PC-9 (cell line): ENCODE measurements around the gene DNAAF3. TPM values are rescaled to one million over a fixed set of nuclear protein-coding genes. Genes with fewer than 3 reads are reported as not detected.

Source experiments
- BruUV-seq: library from RNA; stranded (reverse); fragments of 400-500 nt; replicated peaks from 2 replicates; lab custom pipeline; 2021; lab: Mats Ljungman, UMichigan
- CTCF ChIA-PET: fragments of 300-600 bp; sonication (Branson Sonifier 250); formaldehyde crosslinking; loops from one replicate; lab custom pipeline; 2022; ENCODE audit warnings: antibody characterized with exemption; lab: Charles Lee
- POLR2A ChIA-PET: fragments of 300-600 bp; sonication (Branson Sonifier 250); formaldehyde crosslinking; loops from one replicate; lab custom pipeline; 2022; ENCODE audit warnings: antibody characterized with exemption; ENCODE audit not compliant: unreplicated experiment; lab: Charles Lee
- DNase-seq, 2 experiments: peaks; one replicate each; pipeline versions ENCODE4 v3.0.0 to v3.0.0-alpha.2; 2015 to 2022; ENCODE audit warnings: mixed read lengths in 1 of 2
- H2AFZ ChIP-seq: fragments of 200-600 bp; sonication (generic); 2 replicates; pipeline ENCODE4 v1.8.1; 2017; ENCODE audit warnings: antibody characterized with exemption
- H3F3A ChIP-seq: fragments of 200-600 bp; sonication (generic); 2 replicates; pipeline ENCODE4 v1.8.1; 2017; ENCODE audit warnings: antibody characterized with exemption, mild to moderate bottlenecking, low read depth; ENCODE audit not compliant: insufficient read depth
- H3K27ac ChIP-seq: fragments of 200-600 bp; sonication (generic); 2 replicates; pipeline ENCODE4 v1.6.1; 2016; ENCODE audit warnings: mixed run types
- H3K27me3 ChIP-seq: fragments of 200-600 bp; sonication (generic); 2 replicates; pipeline ENCODE4 v1.6.1; 2016; ENCODE audit warnings: low read depth, mixed run types; ENCODE audit not compliant: insufficient read depth
- H3K36me3 ChIP-seq: fragments of 200-600 bp; sonication (generic); 2 replicates; pipeline ENCODE4 v1.6.1; 2016; ENCODE audit warnings: low read depth, mixed run types
- H3K4me1 ChIP-seq: fragments of 200-600 bp; sonication (generic); replicated peaks from 2 replicates; pipeline ENCODE4 v1.6.1; 2016; ENCODE audit warnings: mixed run types; ENCODE audit not compliant: insufficient read depth
- H3K4me2 ChIP-seq: fragments of 200-600 bp; sonication (generic); 2 replicates; pipeline ENCODE4 v1.6.1; 2017; ENCODE audit warnings: mixed run types
- H3K4me3 ChIP-seq: fragments of 200-600 bp; sonication (generic); 2 replicates; pipeline ENCODE4 v1.6.1; 2016; ENCODE audit warnings: mixed run types
- H3K79me2 ChIP-seq: fragments of 200-600 bp; sonication (generic); 2 replicates; pipeline ENCODE4 v1.6.1; 2017; ENCODE audit warnings: low read depth, mixed run types
- H3K9me2 ChIP-seq: fragments of 200-600 bp; sonication (generic); 2 replicates; pipeline ENCODE4 v1.8.1; 2017; ENCODE audit warnings: mild to moderate bottlenecking; ENCODE audit not compliant: insufficient read depth
- H3K9me3 ChIP-seq: fragments of 200-600 bp; sonication (generic); 2 replicates; pipeline ENCODE4 v1.8.1; 2016; ENCODE audit warnings: low read depth; ENCODE audit not compliant: insufficient read depth
- H4K20me1 ChIP-seq: fragments of 200-600 bp; sonication (generic); 2 replicates; pipeline ENCODE4 v1.8.1; 2017; ENCODE audit not compliant: insufficient read depth
- EZH2 ChIP-seq: fragments of 200-600 bp; sonication (generic); IDR thresholded peaks from 2 replicates; pipeline ENCODE4 v1.8.0; 2017; ENCODE audit warnings: antibody characterized with exemption, low read depth
- intact Hi-C: fragments of 100-400 bp; cut with micrococcal nuclease; formaldehyde crosslinking; loops from one replicate; pipeline ENCODE4 v1.10.0; 2022; ENCODE audit not compliant: unreplicated experiment
- total RNA-seq: library from RNA; stranded (reverse); gene quantifications from 2 replicates; pipeline ENCODE4 v1.2.3, GENCODE V29; 2021
- TF ChIP-seq, protein P1 (sequence below): fragments of 200-600 bp; sonication (generic); conservative IDR thresholded peaks from 2 replicates; pipeline ENCODE4 v1.6.1; 2017; ENCODE audit warnings: mixed run types, antibody characterized with exemption, mild to moderate bottlenecking, moderate library complexity

Gene DNAAF3
- total RNA-seq, 1 experiment from 2014 or later: 51.8 TPM

DNA sequence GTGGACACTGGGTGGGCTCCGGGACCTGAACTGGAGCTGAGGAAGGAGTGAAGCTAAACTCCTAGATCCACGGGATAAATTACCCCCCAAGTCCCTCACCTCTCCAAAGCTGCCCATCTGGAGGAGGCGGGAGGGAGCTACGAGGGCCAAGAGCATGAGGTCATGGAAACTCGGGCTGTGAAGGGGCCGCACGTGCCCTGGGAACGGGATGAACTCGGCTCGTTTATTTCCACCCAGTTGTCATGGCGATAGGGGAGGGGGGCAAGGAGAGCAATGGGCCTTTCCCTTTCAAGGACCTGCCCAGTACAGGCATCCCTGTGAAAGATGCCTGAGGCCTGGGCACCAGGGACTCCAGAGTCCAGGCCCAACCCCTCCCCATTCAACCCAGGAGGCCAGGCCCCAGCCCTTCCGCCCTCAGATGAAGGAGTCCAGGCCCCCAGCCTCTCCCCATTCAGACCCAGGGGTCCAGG, 52.8 kb downstream of the DNAAF3 start:
- no TSS peak for BruUV-seq
- DNase-seq: no peak
- no peak for TF ChIP-seq EZH2
- CTCF ChIA-PET: no interaction called here
- POLR2A ChIA-PET: no interaction called here
- no peaks in the 10 kb centered on the region for H3K9me3 ChIP-seq
- peaks cover 54% of the 10 kb centered on the region for H4K20me1 ChIP-seq
- H3K27me3 ChIP-seq: no peaks in the 10 kb centered on the region
- intact Hi-C loops: no loop called here
- no peaks in the 10 kb centered on the region; the same call in 1 of the 2 replicates for H3K36me3 ChIP-seq
- no peak overlapping the region for H2AFZ ChIP-seq
- H3K27ac ChIP-seq: no peak overlapping the region
- H3F3A ChIP-seq: peaks cover 4% of the 10 kb centered on the region; the same call in 1 of the 2 replicates
- no peak overlapping the region for H3K4me2 ChIP-seq
- peaks cover 57% of the 10 kb centered on the region for H3K79me2 ChIP-seq
- peaks cover 17% of the 10 kb centered on the region for H3K4me1 ChIP-seq
- no peaks in the 10 kb centered on the region for H3K9me2 ChIP-seq
- no peak overlapping the region for H3K4me3 ChIP-seq

DNA sequence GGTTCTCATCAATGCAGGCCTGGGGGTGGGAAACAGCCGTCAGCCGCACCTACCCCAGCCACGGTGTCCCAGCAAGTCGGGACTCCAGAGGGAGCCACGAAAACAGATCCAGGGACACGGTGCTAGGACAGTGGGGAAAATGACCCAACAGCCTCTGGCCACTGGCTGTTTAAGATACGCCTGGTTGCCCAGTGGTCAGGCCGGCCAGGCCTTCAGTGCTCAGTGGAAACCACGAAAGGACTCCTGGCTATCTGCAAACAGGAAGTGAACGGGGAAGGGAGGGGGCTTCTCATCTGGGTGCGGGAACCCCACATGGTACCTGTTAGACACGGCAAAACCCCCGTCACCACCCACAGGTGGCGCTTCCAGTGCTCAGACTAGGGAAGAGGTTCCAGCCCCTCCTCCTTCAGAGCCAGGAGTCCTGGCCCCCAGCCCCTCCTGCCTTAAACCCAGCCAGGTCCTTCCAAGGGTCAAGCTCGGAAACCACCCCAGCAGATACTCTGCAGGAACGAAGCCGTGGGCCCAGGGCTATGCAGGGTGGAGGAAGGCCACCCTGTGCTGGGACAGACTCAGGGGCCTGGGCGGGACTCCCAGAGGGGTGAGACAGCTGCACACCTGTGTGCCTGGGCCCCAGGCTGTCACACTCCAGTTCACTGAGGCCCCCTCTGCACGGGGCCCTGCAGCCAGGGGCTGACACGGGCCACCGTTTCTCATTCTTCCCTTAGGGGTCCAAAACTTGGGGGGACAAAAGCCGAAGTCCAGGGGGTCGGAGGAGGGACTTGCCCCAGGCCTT, 53.4 kb downstream of the DNAAF3 start:
- POLR2A ChIA-PET: no interaction called here

DNA sequence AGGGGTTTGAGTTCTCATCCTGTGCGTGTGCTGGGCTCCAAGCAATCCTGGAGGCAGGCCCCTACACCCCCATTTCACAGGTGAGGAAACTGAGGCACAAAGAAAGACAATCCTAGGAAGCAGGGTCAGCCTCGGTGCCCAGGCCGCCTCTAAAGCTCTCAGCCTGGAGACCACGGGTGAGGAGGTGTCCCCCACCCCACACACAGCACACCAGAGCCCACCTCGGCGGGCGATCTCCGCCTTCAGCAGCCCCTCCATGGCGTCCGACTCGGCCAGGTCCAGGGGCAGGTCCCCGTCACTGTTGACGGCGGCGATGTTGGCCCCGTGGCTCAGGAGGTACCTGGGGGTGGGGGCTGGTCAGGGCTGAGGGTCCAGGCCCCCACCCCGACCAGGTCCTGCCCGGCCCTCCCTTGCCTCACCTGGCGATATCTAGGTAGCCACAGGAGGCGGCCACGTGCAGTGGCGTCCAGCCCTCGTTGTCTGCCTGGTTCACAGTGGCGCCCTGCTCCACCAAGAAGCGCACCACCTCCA, 54.1 kb downstream of the DNAAF3 start:
- H3K9me2 ChIP-seq: no peaks in the 10 kb centered on the region
- no peak overlapping the region for H2AFZ ChIP-seq
- H3K79me2 ChIP-seq: peaks cover 57% of the 10 kb centered on the region
- CTCF ChIA-PET: no interaction called here
- H4K20me1 ChIP-seq: peaks cover 54% of the 10 kb centered on the region
- H3K27ac ChIP-seq: no peak overlapping the region
- no peak overlapping the region for H3K4me2 ChIP-seq
- H3K27me3 ChIP-seq: no peaks in the 10 kb centered on the region
- H3F3A ChIP-seq: no peaks in the 10 kb centered on the region; the same call in 1 of the 2 replicates
- TF ChIP-seq, protein P1, sequence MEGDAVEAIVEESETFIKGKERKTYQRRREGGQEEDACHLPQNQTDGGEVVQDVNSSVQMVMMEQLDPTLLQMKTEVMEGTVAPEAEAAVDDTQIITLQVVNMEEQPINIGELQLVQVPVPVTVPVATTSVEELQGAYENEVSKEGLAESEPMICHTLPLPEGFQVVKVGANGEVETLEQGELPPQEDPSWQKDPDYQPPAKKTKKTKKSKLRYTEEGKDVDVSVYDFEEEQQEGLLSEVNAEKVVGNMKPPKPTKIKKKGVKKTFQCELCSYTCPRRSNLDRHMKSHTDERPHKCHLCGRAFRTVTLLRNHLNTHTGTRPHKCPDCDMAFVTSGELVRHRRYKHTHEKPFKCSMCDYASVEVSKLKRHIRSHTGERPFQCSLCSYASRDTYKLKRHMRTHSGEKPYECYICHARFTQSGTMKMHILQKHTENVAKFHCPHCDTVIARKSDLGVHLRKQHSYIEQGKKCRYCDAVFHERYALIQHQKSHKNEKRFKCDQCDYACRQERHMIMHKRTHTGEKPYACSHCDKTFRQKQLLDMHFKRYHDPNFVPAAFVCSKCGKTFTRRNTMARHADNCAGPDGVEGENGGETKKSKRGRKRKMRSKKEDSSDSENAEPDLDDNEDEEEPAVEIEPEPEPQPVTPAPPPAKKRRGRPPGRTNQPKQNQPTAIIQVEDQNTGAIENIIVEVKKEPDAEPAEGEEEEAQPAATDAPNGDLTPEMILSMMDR: no peak
- no peak for TF ChIP-seq EZH2
- intact Hi-C loops: no loop called here
- BruUV-seq: no TSS peak
- peaks cover 12% of the 10 kb centered on the region for H3K4me1 ChIP-seq
- POLR2A ChIA-PET: no interaction called here
- H3K36me3 ChIP-seq: no peaks in the 10 kb centered on the region; the same call in 1 of the 2 replicates
- no peak for DNase-seq
- no peaks in the 10 kb centered on the region for H3K9me3 ChIP-seq
- H3K4me3 ChIP-seq: no peak overlapping the region

More for the DNA sequence above, 53.4 kb downstream of the DNAAF3 start:
- no peak overlapping the region for H3K4me2 ChIP-seq
- H3F3A ChIP-seq: no peaks in the 10 kb centered on the region; the same call in 1 of the 2 replicates
- H2AFZ ChIP-seq: no peak overlapping the region
- H3K27ac ChIP-seq: no peak overlapping the region
- H3K79me2 ChIP-seq: peaks cover 57% of the 10 kb centered on the region
- H3K36me3 ChIP-seq: no peaks in the 10 kb centered on the region; the same call in 1 of the 2 replicates
- peaks cover 12% of the 10 kb centered on the region for H3K4me1 ChIP-seq
- peaks cover 54% of the 10 kb centered on the region for H4K20me1 ChIP-seq
- CTCF ChIA-PET: no interaction called here
- TF ChIP-seq EZH2: no peak
- TF ChIP-seq, protein P1: no peak; the same call in 1 of the 2 replicates
- H3K27me3 ChIP-seq: no peaks in the 10 kb centered on the region
- no peak for DNase-seq
- no TSS peak for BruUV-seq
- H3K4me3 ChIP-seq: no peak overlapping the region
- intact Hi-C loops: no loop called here
- H3K9me3 ChIP-seq: no peaks in the 10 kb centered on the region
- no peaks in the 10 kb centered on the region for H3K9me2 ChIP-seq
